Endothelial cell of umbilical vein (primary cell): Measurements from ENCODE around the gene HAND1. TPM values are rescaled to one million over a fixed set of nuclear protein-coding genes. Genes with fewer than 3 reads are reported as not detected.

ENCODE experiments used
- BruUV-seq: library from RNA; stranded (reverse); fragments of 400-500 nt; replicated peaks from 2 replicates; lab custom pipeline; 2021; lab: Mats Ljungman, UMichigan
- CTCF ChIA-PET: fragments of 300-600, 350-600 bp; sonication (Branson Sonifier 250); formaldehyde crosslinking; loops from one replicate; lab custom pipeline; 2021; ENCODE audit warnings: antibody characterized with exemption, inconsistent platforms; lab: Charles Lee
- POLR2A ChIA-PET: fragments of 300-600, 350-600 bp; sonication (Branson Sonifier 250); formaldehyde crosslinking; loops from one replicate; lab custom pipeline; 2021; ENCODE audit warnings: antibody characterized with exemption, inconsistent platforms; lab: Charles Lee
- DNase-seq: peaks from one replicate; pipeline ENCODE4 v3.0.0-alpha.2; 2011; ENCODE audit warnings: low read depth, low spot score
- FAIRE-seq: peaks from 2 replicates; lab custom pipeline; 2011; peaks lifted over from hg19 to GRCh38; lab: Jason Lieb, UNC
- H2AFZ ChIP-seq: 2 replicates; pipeline ENCODE4 v1.6.0; 2012; ENCODE audit warnings: low read depth, low read length, control low read depth, inconsistent platforms
- H3K27ac ChIP-seq: 2 replicates; pipeline ENCODE4 v1.5.1; 2011; ENCODE audit warnings: low read depth, mild to moderate bottlenecking, control low read depth, low read length, moderate library complexity; ENCODE audit not compliant: insufficient read depth
- H3K27me3 ChIP-seq, 2 experiments: 2 replicates each; pipeline versions ENCODE4 v1.6.0 to v1.6.1; 2011; ENCODE audit warnings: low read length in 2 of 2, mixed read lengths in 1 of 2; ENCODE audit not compliant: control insufficient read depth in 2 of 2, insufficient read depth in 2 of 2
- H3K36me3 ChIP-seq, 2 experiments: 2 replicates in 1 of 2; 3 replicates in 1 of 2; pipeline ENCODE4 v1.5.1; 2011; ENCODE audit warnings: low read length in 2 of 2, mild to moderate bottlenecking in 1 of 2, moderate library complexity in 1 of 2; ENCODE audit not compliant: control insufficient read depth in 2 of 2, insufficient read depth in 2 of 2; ENCODE audit errors: extremely low read depth in 1 of 2
- H3K4me1 ChIP-seq: 3 replicates; pipeline ENCODE4 v1.5.1; 2011; ENCODE audit warnings: mild to moderate bottlenecking, low read length; ENCODE audit not compliant: control insufficient read depth, insufficient read depth; ENCODE audit errors: extremely low read depth
- H3K4me2 ChIP-seq: 2 replicates; pipeline ENCODE4 v1.6.1; 2011; ENCODE audit warnings: low read length, control low read depth, mixed read lengths; ENCODE audit not compliant: insufficient read depth
- H3K4me3 ChIP-seq, 3 experiments: fragments of 200-600 bp in 1 of 3; sonication (generic), shearing (Covaris generic) in 1 of 3; replicated peaks in 1 of 3; 2 replicates each; pipeline ENCODE4 v1.5.1; 2011 to 2016; ENCODE audit warnings: control low read depth in 3 of 3, low read length in 3 of 3, mild to moderate bottlenecking in 2 of 3, inconsistent platforms in 1 of 3, low read depth in 1 of 3, moderate library complexity in 1 of 3; ENCODE audit not compliant: insufficient read depth in 1 of 3
- H3K79me2 ChIP-seq: 2 replicates; pipeline ENCODE4 v1.6.0; 2012; ENCODE audit warnings: low read length, inconsistent platforms; ENCODE audit not compliant: control insufficient read depth, insufficient read depth
- H3K9ac ChIP-seq: replicated peaks from 2 replicates; pipeline ENCODE3; 2011; ENCODE audit warnings: low read length, control low read depth; ENCODE audit not compliant: insufficient read depth; ENCODE audit errors: extremely low read depth
- H3K9me1 ChIP-seq: replicated peaks from 3 replicates; pipeline ENCODE4 v1.6.0; 2011; ENCODE audit warnings: mild to moderate bottlenecking, low read length; ENCODE audit not compliant: control insufficient read depth, insufficient read depth; ENCODE audit errors: extremely low read depth
- H3K9me3 ChIP-seq: replicated peaks from 2 replicates; pipeline ENCODE4 v1.5.1; 2012; ENCODE audit warnings: low read length, inconsistent platforms; ENCODE audit not compliant: control insufficient read depth, insufficient read depth
- H4K20me1 ChIP-seq: replicated peaks from 2 replicates; pipeline ENCODE3; 2011; ENCODE audit warnings: mild to moderate bottlenecking, low read length; ENCODE audit not compliant: control insufficient read depth, insufficient read depth; ENCODE audit errors: extremely low read depth
- CTCF ChIP-seq, 2 donors: IDR thresholded peaks; 1 replicate in 1 of 2; 2 replicates in 1 of 2; pipeline ENCODE4 v1.5.1; 2011; ENCODE audit warnings: low read length in 2 of 2, mild to moderate bottlenecking in 2 of 2, moderate library complexity in 2 of 2, control low read depth in 1 of 2, inconsistent platforms in 1 of 2, low read depth in 1 of 2; ENCODE audit not compliant: insufficient read depth in 1 of 2; ENCODE audit errors: extremely low read depth in 1 of 2
- GATA2 ChIP-seq: IDR thresholded peaks from 2 replicates; pipeline ENCODE4 v1.7.0; 2011; ENCODE audit warnings: low read depth, mild to moderate bottlenecking, moderate library complexity, mixed read lengths, low read length; ENCODE audit not compliant: insufficient read length, insufficient read depth
- JUN ChIP-seq: IDR thresholded peaks from 2 replicates; pipeline ENCODE4 v1.6.1; 2011; ENCODE audit warnings: borderline replicate concordance, low read depth; ENCODE audit not compliant: insufficient read length, insufficient read depth
- POLR2A ChIP-seq: IDR thresholded peaks from 2 replicates; pipeline ENCODE4 v1.6.1; 2012; ENCODE audit warnings: low read depth, mild to moderate bottlenecking, control low read depth, low read length
- POLR2AphosphoS5 ChIP-seq: IDR thresholded peaks from 2 replicates; pipeline ENCODE4 v1.6.1; 2012; ENCODE audit warnings: low read depth, mild to moderate bottlenecking, control low read depth, low read length, moderate library complexity; ENCODE audit not compliant: insufficient read depth
- dilution Hi-C: fragments of 300-500 bp; cut with MboI; formaldehyde crosslinking; loops from one replicate; pipeline ENCODE4 v1.15.0; 2019; ENCODE audit warnings: low sequenced_read_pairs; ENCODE audit not compliant: extremely low pct_ligation_motif_present
- intact Hi-C: fragments of 100-400 bp; cut with micrococcal nuclease; formaldehyde crosslinking; loops from one replicate; pipeline ENCODE4 v1.10.0; 2022
- polyA plus RNA-seq, 4 experiments: library from polyadenylated mRNA; depleted of rRNA in 3 of 4; stranded (reverse) in 3 of 4; unstranded in 1 of 4; fragments of >200 nt; gene quantifications; 2 replicates each; pipeline versions ENCODE4 v1.2.1 to v1.2.3, GENCODE V29; 2011 to 2012; ENCODE audit warnings: missing spikeins in 1 of 4
- total RNA-seq: library from RNA; stranded (reverse); gene quantifications from 2 replicates; pipeline ENCODE4 v1.2.3, GENCODE V29; 2021

Gene HAND1
- total and polyA plus RNA-seq, 2 donors (not counting 3 experiments of a cell fraction or from before 2014, with no cell fraction given): not detected

- Histone ChIP-seq H3K9ac (no peak overlapping the region), H4K20me1 (no peaks in the 10 kb centered on the region), H3K4me3 (no peak overlapping the region), H3K4me2 (no peak overlapping the region), H2AFZ (no peak overlapping the region), H3K4me1 (no peaks in the 10 kb centered on the region), H3K9me3 (no peaks in the 10 kb centered on the region), H3K27me3 (peaks cover 34 to 62% of the 10 kb centered on the region in 2 experiments), H3K27ac (no peak overlapping the region), H3K79me2 (no peaks in the 10 kb centered on the region), H3K36me3 (no peaks in the 10 kb centered on the region), H3K9me1 (no peaks in the 10 kb centered on the region)
- intact Hi-C loops: no loop called here
- dilution Hi-C loops: no loop called here
- ChIA-PET CTCF (no interaction called here), POLR2A (no interaction called here)
- no TSS peak for BruUV-seq
- no peak for TF ChIP-seq GATA2
- DNase-seq (no peak), FAIRE-seq (no peak)
Observed at GRCh38 chr5:154491941-154492340, 13.9 kb upstream of the HAND1 start.

- Histone ChIP-seq H3K4me1 (no peaks in the 10 kb centered on the region), H3K79me2 (no peaks in the 10 kb centered on the region), H3K9me3 (no peaks in the 10 kb centered on the region), H3K36me3 (no peaks in the 10 kb centered on the region), H3K27ac (no peak overlapping the region), H3K9ac (no peak overlapping the region), H2AFZ (no peak overlapping the region), H3K4me3 (no peak overlapping the region), H3K9me1 (no peaks in the 10 kb centered on the region), H4K20me1 (no peaks in the 10 kb centered on the region), H3K27me3 (peaks cover 59 to 69% of the 10 kb centered on the region in 2 experiments), H3K4me2 (no peak overlapping the region)
- CTCF ChIA-PET: no interaction called here
- TF ChIP-seq JUN: no peak
- TF ChIP-seq CTCF (IDR thresholded peaks at IDR 0.05; ENCODE audit: extremely low read depth in 1 of 2, insufficient read depth in 1 of 2, low read depth in 1 of 2, low read length in 2 of 2): no peak
- TF ChIP-seq POLR2AphosphoS5: no peak
- TF ChIP-seq GATA2: no peak
- no peak for TF ChIP-seq POLR2A
- POLR2A ChIA-PET: no interaction called here
- intact Hi-C loops (no loop called here), dilution Hi-C loops (no loop called here)
- no TSS peak for BruUV-seq
- FAIRE-seq: no peak
- no peak for DNase-seq
Observed at GRCh38 chr5:154487541-154487940, 9.5 kb upstream of the HAND1 start.
